Kasumi-1 (cell line): ENCODE results near the gene DGKD.

Experiments
- DNase-seq, 2 experiments: peaks; one replicate each; lab custom pipeline; 2025; lab: John Stamatoyannopoulos, UW

The DGKD gene

GRCh38 chr2:233338812-233339368, 15.4 kb upstream of the DGKD start:
- DNase-seq = no peak

GRCh38 chr2:233339427-233339826, 14.9 kb upstream of the DGKD start:
- DNase-seq = no peak

- no peak for DNase-seq
Measured at GRCh38 chr2:233341296-233341695, 13.0 kb upstream of the DGKD start.

- DNase-seq = no peak
Measured at GRCh38 chr2:233342301-233342700, 12.0 kb upstream of the DGKD start.

- DNase-seq = no peak
Measured at GRCh38 chr2:233343171-233343705, 11.1 kb upstream of the DGKD start.

GRCh38 chr2:233346376-233346775, 7.9 kb upstream of the DGKD start:
- no peak for DNase-seq

- no peak for DNase-seq
Measured at GRCh38 chr2:233346930-233347329, 7.4 kb upstream of the DGKD start.

- peak; percentile 19 to 35 for DNase-seq
Measured at GRCh38 chr2:233349005-233349998, 5.0 kb upstream of the DGKD start.

- DNase-seq = peak; percentile 63 to 68
Measured at GRCh38 chr2:233350708-233351107, 3.6 kb upstream of the DGKD start.

GRCh38 chr2:233351423-233351822, 2.9 kb upstream of the DGKD start:
- no peak for DNase-seq

GRCh38 chr2:233352141-233352842, 2.0 kb upstream of the DGKD start:
- no peak for DNase-seq

GRCh38 chr2:233353101-233353768, 1.1 kb upstream of the DGKD start:
- DNase-seq = no peak

GRCh38 chr2:233354500-233354924, 218 bp downstream of the DGKD start:
- no peak for DNase-seq

- peak in 1 of 2 experiments; percentile 11 for DNase-seq
Measured at GRCh38 chr2:233354971-233355574, 779 bp downstream of the DGKD start.

GRCh38 chr2:233355916-233356315, 1.6 kb downstream of the DGKD start:
- DNase-seq = no peak

GRCh38 chr2:233356546-233357308, 2.4 kb downstream of the DGKD start:
- no peak for DNase-seq

- DNase-seq = peak; percentile 21 to 44
Measured at GRCh38 chr2:233358335-233358734, 4.0 kb downstream of the DGKD start.

- no peak for DNase-seq
Measured at GRCh38 chr2:233358947-233359346, 4.7 kb downstream of the DGKD start.

GRCh38 chr2:233359823-233360222, 5.5 kb downstream of the DGKD start:
- no peak for DNase-seq

- DNase-seq = no peak
Measured at GRCh38 chr2:233360771-233361176, 6.5 kb downstream of the DGKD start.

GRCh38 chr2:233361297-233361696, 7.0 kb downstream of the DGKD start:
- no peak for DNase-seq
